Dendritic cell treated with granulocyte-macrophage colony-stimulating factor and Interleukin-4, amounts not matched to agents 40 ng/mL and 50 ng/mL, for 4 days (primary cell): ENCODE measurements around the gene ADARB1.

Experiments
- H3K27ac Mint-ChIP-seq: one replicate; pipeline ENCODE4 v1.8.0; 2022; ENCODE audit warnings: mild to moderate bottlenecking, mixed read lengths
- H3K27me3 Mint-ChIP-seq: one replicate; pipeline ENCODE4 v1.8.0; 2022; ENCODE audit warnings: mild to moderate bottlenecking, mixed read lengths
- H3K36me3 Mint-ChIP-seq: one replicate; pipeline ENCODE4 v1.8.0; 2022; ENCODE audit warnings: low read depth, mixed read lengths
- H3K4me1 Mint-ChIP-seq: one replicate; pipeline ENCODE4 v1.8.0; 2022; ENCODE audit warnings: low read depth, mixed read lengths
- H3K4me3 Mint-ChIP-seq: one replicate; pipeline ENCODE4 v1.8.0; 2022; ENCODE audit warnings: mild to moderate bottlenecking, moderate library complexity, mixed read lengths
- H3K9me3 Mint-ChIP-seq: one replicate; pipeline ENCODE4 v1.8.0; 2022; ENCODE audit warnings: mixed read lengths
- intact Hi-C: fragments of 100-400 bp; cut with micrococcal nuclease; formaldehyde crosslinking; loops from one replicate; pipeline ENCODE4 v1.15.0; 2022

ADARB1 gene

DNA sequence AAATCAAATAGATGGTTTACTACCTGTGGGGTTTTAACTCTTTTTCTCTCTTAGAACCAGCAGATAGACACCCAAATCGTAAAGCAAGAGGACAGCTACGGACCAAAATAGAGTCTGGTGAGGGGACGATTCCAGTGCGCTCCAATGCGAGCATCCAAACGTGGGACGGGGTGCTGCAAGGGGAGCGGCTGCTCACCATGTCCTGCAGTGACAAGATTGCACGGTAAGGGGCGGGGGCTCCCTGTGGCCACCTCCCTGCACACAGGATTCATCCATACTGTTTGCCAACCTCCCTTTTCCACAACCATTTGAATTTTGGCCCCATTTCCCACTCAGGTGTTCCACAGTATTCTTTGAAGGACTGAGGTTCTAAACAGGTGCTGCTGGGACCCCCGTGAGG lies 110.5 kb downstream of the ADARB1 start:
- Mint-ChIP-seq H3K36me3 (peaks cover 45% of the 10 kb centered on the region), H3K9me3 (peaks cover 42% of the 10 kb centered on the region), H3K4me3 (no peak overlapping the region), H3K4me1 (no peaks in the 10 kb centered on the region), H3K27ac (no peak overlapping the region), H3K27me3 (no peaks in the 10 kb centered on the region)
- intact Hi-C loops: no loop called here

DNA sequence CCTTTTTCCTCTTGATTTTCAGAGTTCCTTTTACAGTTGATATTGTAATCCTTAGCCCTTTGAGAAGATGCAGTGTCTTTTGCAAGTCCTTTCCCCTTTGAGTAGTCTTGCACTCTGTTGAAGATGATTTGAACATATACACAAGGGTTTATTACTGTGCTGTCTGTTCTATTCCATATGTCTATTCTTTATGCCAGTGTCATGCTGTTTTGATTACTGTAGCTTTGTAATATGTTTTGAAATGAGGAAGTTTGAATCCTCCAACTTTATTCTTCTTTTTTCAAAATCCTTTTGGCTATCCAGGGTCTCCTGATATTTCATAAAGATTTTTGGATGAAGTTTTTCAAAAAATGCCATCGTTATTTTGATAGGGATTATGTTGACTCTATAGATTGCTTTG lies 112.3 kb downstream of the ADARB1 start:
- Mint-ChIP-seq H3K27me3 (no peaks in the 10 kb centered on the region), H3K9me3 (peaks cover 53% of the 10 kb centered on the region)
- intact Hi-C loops: no loop called here

DNA sequence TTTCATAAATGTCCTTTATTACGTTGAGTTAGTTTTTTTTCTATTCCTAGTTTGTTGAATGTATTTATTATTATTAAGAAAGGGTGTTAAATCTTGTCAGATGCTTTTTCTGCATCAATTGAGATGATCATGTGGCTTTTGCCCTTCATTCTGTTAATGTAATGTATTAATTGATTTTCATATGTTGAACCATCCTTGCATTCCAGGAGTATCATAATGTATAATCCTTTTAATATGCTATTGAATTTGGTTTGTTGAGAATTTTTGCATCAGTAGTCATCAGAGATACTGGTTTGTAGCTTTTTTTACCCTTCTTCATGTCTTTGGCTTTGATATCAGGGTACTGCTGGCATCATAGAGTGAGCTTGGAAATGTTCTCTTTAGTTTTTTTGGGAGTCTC lies 113.3 kb downstream of the ADARB1 start:
- H3K27ac Mint-ChIP-seq: no peak overlapping the region
- H3K36me3 Mint-ChIP-seq: peaks cover 54% of the 10 kb centered on the region
- H3K27me3 Mint-ChIP-seq: no peaks in the 10 kb centered on the region
- H3K9me3 Mint-ChIP-seq: peaks cover 53% of the 10 kb centered on the region
- intact Hi-C loops: no loop called here
- no peak overlapping the region for H3K4me3 Mint-ChIP-seq
- no peaks in the 10 kb centered on the region for H3K4me1 Mint-ChIP-seq

More for the DNA sequence above, 112.3 kb downstream of the ADARB1 start:
- H3K27ac Mint-ChIP-seq: no peak overlapping the region
- no peaks in the 10 kb centered on the region for H3K4me1 Mint-ChIP-seq
- no peak overlapping the region for H3K4me3 Mint-ChIP-seq
- H3K36me3 Mint-ChIP-seq: peaks cover 49% of the 10 kb centered on the region

DNA sequence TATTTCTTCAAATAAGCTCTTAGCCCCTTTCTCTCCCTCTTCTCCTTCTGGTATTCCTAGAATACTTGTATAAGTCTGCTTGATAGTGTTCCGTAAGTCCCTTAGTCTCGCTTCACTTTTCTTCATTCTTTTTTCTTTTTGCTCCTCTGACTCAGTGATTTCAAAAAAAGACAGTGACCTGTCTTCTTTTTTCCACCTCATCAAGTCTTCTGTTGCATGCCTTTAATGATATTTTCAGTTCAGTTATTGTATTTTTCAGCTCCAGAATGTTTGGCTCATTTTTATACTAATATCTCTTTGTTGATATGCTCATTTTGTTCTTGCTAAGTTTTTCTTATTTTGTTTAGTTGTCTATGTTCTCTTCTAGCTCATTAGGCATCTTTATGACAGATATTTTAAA lies 115.6 kb downstream of the ADARB1 start:
- peaks cover 53% of the 10 kb centered on the region for H3K9me3 Mint-ChIP-seq
- intact Hi-C loops: no loop called here
- no peak overlapping the region for H3K27ac Mint-ChIP-seq
- H3K4me1 Mint-ChIP-seq: no peaks in the 10 kb centered on the region
- peaks cover 4% of the 10 kb centered on the region for H3K27me3 Mint-ChIP-seq
- H3K36me3 Mint-ChIP-seq: peaks cover 52% of the 10 kb centered on the region
- H3K4me3 Mint-ChIP-seq: no peak overlapping the region

DNA sequence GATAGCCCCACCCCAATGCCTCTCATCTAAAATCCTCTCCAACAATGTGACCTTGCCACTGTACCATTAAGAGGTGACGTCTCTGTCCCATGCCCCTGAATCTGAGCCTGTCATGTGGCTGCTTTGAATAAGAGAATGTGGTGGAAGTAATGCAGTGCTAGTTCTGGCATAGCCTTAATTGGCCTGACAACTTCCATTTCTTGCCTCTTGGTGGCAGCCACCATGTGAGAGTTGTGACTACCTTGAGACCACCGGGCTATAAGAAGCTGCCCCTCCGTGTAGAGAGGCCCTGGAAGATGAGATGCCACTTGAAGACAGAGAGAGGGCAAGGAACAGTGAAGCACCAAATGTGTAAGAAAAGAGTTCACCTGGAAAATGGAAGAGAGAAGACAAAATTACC lies 118.0 kb downstream of the ADARB1 start:
- Mint-ChIP-seq H3K9me3 (peaks cover 36% of the 10 kb centered on the region), H3K4me1 (no peaks in the 10 kb centered on the region), H3K36me3 (peaks cover 29% of the 10 kb centered on the region), H3K27me3 (peaks cover 4% of the 10 kb centered on the region), H3K27ac (no peak overlapping the region), H3K4me3 (no peak overlapping the region)
- intact Hi-C loops: no loop called here

DNA sequence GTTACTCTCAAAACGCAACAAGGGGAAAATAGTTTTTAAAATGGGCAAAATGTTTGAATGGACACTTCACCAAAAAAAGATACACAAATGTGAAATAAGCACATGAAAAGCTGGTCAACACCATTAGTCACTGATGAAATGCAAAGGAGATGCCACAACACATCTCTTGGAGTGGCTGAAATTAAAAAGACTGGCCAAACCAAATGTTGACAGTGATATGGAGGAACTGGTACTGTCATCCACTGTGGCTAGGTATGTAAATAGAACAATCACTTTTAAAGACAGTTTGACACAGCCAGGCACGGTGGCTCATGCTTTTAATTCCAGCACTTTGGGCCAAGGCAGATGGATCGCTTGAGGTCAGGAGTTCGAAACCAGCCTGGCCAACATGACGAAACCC lies 122.2 kb downstream of the ADARB1 start:
- peaks cover 6% of the 10 kb centered on the region for H3K36me3 Mint-ChIP-seq
- H3K27me3 Mint-ChIP-seq: peaks cover 27% of the 10 kb centered on the region
- intact Hi-C loops: no loop called here
- H3K27ac Mint-ChIP-seq: no peak overlapping the region
- no peaks in the 10 kb centered on the region for H3K9me3 Mint-ChIP-seq
- H3K4me1 Mint-ChIP-seq: peaks cover 9% of the 10 kb centered on the region
- H3K4me3 Mint-ChIP-seq: no peak overlapping the region

DNA sequence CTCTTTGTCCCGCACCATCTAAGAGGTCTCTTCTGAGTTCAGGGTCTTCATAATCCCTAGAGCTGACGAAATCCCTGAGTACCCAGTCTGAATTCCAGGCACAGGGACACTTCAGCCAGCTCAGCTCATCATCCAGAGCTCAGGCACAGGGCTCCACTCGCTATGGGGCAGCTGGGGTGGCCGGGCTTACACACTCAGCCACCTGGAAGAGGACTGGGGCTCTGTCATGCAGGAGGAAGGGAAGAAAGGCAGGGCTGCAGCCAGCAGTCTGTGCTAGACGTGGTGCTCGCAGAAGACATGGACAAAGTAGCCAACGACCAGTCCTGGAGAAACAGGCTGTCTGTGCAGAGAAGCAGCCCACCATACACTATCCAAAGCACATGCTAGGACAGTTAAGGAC lies 124.8 kb downstream of the ADARB1 start:
- peaks cover 46% of the 10 kb centered on the region for H3K27me3 Mint-ChIP-seq
- no peaks in the 10 kb centered on the region for H3K9me3 Mint-ChIP-seq
- H3K4me1 Mint-ChIP-seq: peaks cover 9% of the 10 kb centered on the region
- H3K4me3 Mint-ChIP-seq: no peak overlapping the region
- intact Hi-C loops: no loop called here
- no peaks in the 10 kb centered on the region for H3K36me3 Mint-ChIP-seq
- H3K27ac Mint-ChIP-seq: no peak overlapping the region

DNA sequence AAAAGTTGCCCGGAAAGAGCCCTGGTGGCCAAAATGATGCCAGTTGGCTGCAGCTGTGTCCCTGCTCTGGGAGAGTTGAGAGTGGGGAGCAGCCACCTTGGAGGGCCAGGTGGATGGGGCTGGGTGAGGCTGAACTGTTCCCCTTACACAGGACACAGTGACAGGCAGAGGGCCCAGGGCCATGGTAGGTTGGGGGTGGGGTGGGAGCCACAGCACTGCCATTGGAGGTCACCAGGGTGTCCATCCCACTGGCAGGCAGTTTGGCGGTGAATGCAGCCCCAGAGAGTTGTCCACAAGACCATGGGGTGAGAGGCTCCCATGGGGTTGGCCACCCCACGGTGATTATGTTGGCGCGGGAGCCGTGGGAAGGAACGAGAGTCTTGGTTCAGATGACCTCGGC lies 125.7 kb downstream of the ADARB1 start:
- Mint-ChIP-seq H3K27me3 (peaks cover 50% of the 10 kb centered on the region), H3K4me1 (peaks cover 9% of the 10 kb centered on the region), H3K9me3 (no peaks in the 10 kb centered on the region), H3K4me3 (no peak overlapping the region), H3K27ac (no peak overlapping the region), H3K36me3 (no peaks in the 10 kb centered on the region)
- intact Hi-C loops: no loop called here

DNA sequence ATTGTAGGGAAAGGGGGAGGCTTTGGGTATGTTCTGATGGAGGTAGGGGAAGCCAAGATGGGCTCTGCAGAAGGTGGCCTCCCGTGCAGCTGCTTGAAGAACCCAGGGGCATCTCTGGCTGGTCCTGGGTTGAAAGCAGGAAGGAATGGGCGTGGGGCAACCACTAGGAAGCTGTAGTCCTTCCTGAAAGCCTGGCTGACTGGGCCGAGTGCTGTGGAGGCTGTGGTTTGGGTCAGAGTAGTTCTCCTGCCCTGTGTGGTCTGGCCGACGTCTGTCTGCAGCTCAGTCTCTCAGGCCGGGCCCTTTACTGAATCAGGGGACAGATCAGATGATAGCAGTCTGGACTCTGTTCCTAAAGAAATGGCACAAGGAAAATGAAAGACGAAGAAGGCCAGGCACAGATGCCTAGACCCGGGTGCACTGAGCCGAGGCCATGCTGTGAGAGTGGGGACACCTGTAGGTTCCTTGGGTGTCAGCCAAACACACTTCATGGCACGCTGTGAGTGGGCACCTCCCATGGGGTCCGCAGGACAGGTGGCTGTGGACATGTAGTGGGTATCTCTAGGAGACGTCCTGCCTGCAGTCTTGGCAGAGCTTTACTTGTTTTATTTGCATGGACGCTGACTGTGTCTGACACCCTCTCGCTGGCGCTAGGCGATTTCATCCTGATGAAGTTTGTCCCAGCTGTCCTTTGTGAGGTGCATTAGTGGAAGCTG lies 126.4 kb downstream of the ADARB1 start:
- Mint-ChIP-seq H3K4me1 (peaks cover 9% of the 10 kb centered on the region), H3K27ac (no peak overlapping the region), H3K27me3 (peaks cover 50% of the 10 kb centered on the region), H3K36me3 (no peaks in the 10 kb centered on the region), H3K4me3 (no peak overlapping the region), H3K9me3 (no peaks in the 10 kb centered on the region)
- intact Hi-C loops: no loop called here

DNA sequence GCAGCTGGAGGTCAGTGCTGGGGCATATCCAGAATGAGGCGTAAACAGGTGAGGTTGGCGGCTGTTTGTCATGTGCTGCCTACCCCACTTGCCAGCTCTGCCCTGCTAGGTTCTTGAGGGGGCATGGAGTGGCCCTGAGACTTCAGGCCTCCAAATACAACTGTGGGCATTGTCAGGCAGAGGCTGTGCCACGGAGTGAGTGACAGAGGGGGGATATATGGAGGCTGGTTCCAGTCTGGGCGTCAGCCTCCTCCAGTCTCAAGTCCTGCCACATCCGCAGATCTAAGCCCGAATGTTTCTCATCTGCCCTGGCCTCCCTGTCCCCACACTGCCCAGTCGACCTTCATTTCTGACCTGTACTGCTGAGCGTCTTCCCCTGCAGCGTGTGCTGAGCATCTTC lies 128.0 kb downstream of the ADARB1 start:
- H3K4me3 Mint-ChIP-seq: no peak overlapping the region
- peaks cover 9% of the 10 kb centered on the region for H3K4me1 Mint-ChIP-seq
- no peak overlapping the region for H3K27ac Mint-ChIP-seq

DNA sequence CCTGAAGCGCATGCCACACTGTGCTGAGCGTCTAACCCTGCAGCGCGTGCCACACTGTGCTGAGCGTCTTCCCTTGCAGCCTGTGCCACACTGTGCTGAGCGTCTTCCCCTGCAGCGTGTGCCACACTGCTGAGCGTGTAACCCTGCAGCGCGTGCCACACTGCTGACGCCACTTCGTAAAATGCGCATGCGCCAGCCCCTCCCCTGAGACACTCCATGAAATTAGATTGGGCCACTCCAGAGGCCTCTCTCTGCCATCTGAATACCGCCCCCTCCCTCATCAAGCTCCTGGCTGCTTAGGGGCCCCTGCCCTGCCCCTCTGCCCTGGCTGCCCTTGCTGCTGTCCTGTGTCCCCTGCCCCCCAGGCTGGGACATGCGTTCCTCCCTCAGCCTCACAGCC lies 128.5 kb downstream of the ADARB1 start:
- Mint-ChIP-seq H3K36me3 (no peaks in the 10 kb centered on the region), H3K9me3 (no peaks in the 10 kb centered on the region), H3K27me3 (peaks cover 59% of the 10 kb centered on the region), H3K27ac (no peak overlapping the region), H3K4me3 (no peak overlapping the region), H3K4me1 (peaks cover 10% of the 10 kb centered on the region)
- intact Hi-C loops: no loop called here

More for the DNA sequence above, 128.0 kb downstream of the ADARB1 start:
- Mint-ChIP-seq H3K9me3 (no peaks in the 10 kb centered on the region), H3K36me3 (no peaks in the 10 kb centered on the region), H3K27me3 (peaks cover 58% of the 10 kb centered on the region)
- intact Hi-C loops: no loop called here

DNA sequence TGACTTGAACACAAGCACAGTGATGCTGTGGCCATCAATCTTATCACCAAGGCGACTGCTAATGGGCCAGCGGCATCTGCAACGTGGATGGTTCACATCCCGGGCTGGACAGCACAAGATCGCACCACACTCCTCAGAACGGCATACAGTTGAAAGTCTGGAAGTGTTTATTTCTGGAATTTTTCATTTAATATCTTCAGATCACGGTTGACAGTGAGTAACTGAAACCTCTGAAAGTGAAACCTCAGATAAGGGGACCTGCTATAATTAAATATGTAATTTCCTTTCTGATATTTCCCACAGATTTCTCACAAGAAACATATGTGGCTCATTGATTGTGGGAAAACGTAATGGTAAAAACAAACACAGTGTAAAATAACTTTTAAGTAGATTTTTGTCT lies 129.6 kb downstream of the ADARB1 start:
- Mint-ChIP-seq H3K4me3 (no peak overlapping the region), H3K4me1 (peaks cover 21% of the 10 kb centered on the region), H3K27me3 (peaks cover 66% of the 10 kb centered on the region), H3K9me3 (no peaks in the 10 kb centered on the region), H3K27ac (no peak overlapping the region), H3K36me3 (no peaks in the 10 kb centered on the region)
- intact Hi-C loops: no loop called here

DNA sequence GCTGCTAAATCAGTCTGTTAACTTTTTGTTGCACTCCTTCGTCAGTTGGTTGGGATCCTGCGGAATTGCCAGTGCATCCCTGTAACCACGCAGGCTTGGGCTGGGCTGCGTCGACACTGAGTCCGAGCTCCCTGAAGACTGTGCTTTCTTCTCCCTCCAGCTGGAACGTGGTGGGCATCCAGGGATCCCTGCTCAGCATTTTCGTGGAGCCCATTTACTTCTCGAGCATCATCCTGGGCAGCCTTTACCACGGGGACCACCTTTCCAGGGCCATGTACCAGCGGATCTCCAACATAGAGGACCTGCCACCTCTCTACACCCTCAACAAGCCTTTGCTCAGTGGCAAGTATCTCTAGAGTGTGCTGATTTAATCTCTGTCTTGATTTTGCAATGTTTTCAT lies 130.0 kb downstream of the ADARB1 start:
- H3K27ac Mint-ChIP-seq: no peak overlapping the region
- H3K36me3 Mint-ChIP-seq: no peaks in the 10 kb centered on the region
- peaks cover 25% of the 10 kb centered on the region for H3K4me1 Mint-ChIP-seq
- no peak overlapping the region for H3K4me3 Mint-ChIP-seq
- intact Hi-C loops: no loop called here
- H3K27me3 Mint-ChIP-seq: peaks cover 67% of the 10 kb centered on the region
- H3K9me3 Mint-ChIP-seq: no peaks in the 10 kb centered on the region

DNA sequence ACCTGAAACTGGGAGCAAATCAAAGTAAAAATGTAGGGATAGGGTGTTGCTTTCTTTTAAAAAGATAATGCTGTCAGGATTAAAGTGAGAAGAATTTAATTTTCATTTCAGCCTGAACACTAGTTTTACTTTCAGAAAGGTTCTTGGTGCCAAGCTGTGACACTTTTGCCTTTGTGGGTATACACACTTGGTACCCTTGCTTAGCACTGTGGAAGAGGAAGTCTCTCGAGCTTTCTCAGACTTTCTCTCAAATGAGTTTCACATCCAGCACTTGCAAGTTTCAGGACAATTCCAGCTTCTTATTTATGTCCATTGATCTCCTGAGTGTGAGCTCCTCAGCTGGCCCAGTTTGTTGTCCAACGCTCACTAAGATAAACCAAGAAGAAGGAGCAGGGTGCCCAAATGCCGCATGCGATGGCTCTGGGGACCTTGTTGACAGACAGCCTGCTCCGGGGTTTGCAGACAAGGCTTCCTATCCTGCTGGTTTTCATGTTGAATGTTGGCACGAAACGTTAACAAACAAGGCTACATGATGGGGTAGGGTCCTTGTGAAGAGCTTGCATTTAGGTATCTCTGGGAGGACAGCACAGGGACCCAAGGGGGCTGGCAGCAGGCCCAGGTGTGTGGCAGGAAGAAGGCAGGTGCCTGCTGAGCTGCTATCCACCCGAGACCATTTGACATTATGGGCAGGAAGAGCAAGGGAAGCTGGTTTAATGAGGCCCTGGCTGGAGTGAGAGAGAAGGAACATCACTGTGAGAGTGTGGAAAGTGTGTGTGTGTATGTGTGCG lies 133.7 kb downstream of the ADARB1 start:
- intact Hi-C loops: no loop called here
- Mint-ChIP-seq H3K4me1 (peaks cover 34% of the 10 kb centered on the region), H3K27me3 (peaks cover 59% of the 10 kb centered on the region), H3K27ac (no peak overlapping the region), H3K36me3 (no peaks in the 10 kb centered on the region), H3K4me3 (no peak overlapping the region), H3K9me3 (no peaks in the 10 kb centered on the region)

DNA sequence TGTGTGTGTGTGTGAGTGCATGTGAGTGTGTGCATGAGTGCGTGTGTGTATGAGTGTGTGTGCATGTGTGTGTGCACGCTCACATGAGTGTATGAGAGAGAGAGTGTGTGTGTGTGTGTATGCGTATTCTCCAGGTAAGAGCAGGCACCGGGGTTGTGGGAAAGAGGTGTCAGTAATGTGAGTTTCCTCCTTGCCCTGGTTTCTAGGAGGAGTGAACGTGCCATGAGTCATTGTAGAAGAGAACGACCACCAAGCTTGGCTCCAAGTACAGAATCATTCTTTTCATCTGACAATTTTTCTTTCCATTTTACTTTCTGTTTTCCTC lies 134.2 kb downstream of the ADARB1 start:
- Mint-ChIP-seq H3K36me3 (no peaks in the 10 kb centered on the region), H3K27me3 (peaks cover 54% of the 10 kb centered on the region), H3K27ac (no peak overlapping the region), H3K4me3 (no peak overlapping the region), H3K4me1 (peaks cover 34% of the 10 kb centered on the region), H3K9me3 (no peaks in the 10 kb centered on the region)
- intact Hi-C loops: no loop called here
